ENCODE results near the gene LUC7L2.
"Not testable (repeated sequence)": the region's sequence is repeated elsewhere in the genome, so short reads cannot be mapped to it uniquely, and the experiment has no call there.

LUC7L2 gene

GRCh38 chr7:139452958-139453672 is 93.4 kb downstream of the LUC7L2 start:
- no peak for DNase-seq

- DNase-seq = no peak
Measured at GRCh38 chr7:139453673-139454321, 94.1 kb downstream of the LUC7L2 start.

GRCh38 chr7:139455789-139456188 is 96.1 kb downstream of the LUC7L2 start:
- no peak for DNase-seq

GRCh38 chr7:139456511-139456910 is 96.8 kb downstream of the LUC7L2 start:
- DNase-seq = no peak

- DNase-seq = no peak
Measured at GRCh38 chr7:139457153-139457946, 97.7 kb downstream of the LUC7L2 start.

GRCh38 chr7:139463421-139463820 is 103.7 kb downstream of the LUC7L2 start:
- not testable (repeated sequence) for DNase-seq

- DNase-seq = not testable (repeated sequence)
Measured at GRCh38 chr7:139464511-139464910, 104.8 kb downstream of the LUC7L2 start.

- DNase-seq = not testable (repeated sequence)
Measured at GRCh38 chr7:139465072-139465471, 105.4 kb downstream of the LUC7L2 start.

GRCh38 chr7:139467729-139468128 is 108.0 kb downstream of the LUC7L2 start:
- DNase-seq = not testable (repeated sequence)

- not testable (repeated sequence) for DNase-seq
Measured at GRCh38 chr7:139468281-139468680, 108.6 kb downstream of the LUC7L2 start.

- no peak for DNase-seq
Measured at GRCh38 chr7:139471740-139472353, 112.2 kb downstream of the LUC7L2 start.

Data from stimulated activated CD4-positive, alpha-beta T cell treated with anti-CD3 and anti-CD28 coated beads, Interleukin-4, amount 100 ng/mL, for 1 hour (primary cell).